Measurements from ENCODE around the gene PRKACB. TPM values are rescaled to one million over a fixed set of nuclear protein-coding genes. Genes with fewer than 3 reads are reported as not detected.

PRKACB gene
- total and polyA plus RNA-seq, 2 experiments from 2014 or later: 14.6 to 28.0 TPM

DNA sequence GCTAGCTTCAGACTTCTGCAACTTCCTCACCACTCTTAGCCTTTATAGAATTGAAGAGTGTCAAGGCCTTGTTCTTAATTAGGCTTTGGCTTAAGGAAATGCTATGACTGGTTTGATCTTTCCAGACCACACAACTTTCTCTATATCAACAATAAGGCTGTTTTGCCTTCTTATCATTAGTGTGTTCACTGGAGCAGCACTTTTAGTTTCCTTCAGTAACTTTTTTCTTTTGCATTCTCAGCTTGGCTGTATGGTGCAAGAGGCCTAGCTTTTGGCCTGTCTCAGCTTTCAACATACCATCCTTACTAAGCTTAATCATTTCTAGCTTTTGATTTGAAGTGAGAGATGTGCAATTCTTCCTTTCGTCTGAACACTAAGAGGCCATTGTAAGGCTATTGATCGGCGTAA is 8.6 kb downstream of the PRKACB start:
- H3K4me1 Mint-ChIP-seq: peaks cover 5% of the 10 kb centered on the region
- Histone ChIP-seq H2AFZ (no peak overlapping the region), H3F3A (replicated peaks; ENCODE audit: low read depth) (no peaks in the 10 kb centered on the region), H3K27me3 (ENCODE audit: insufficient read depth) (no peaks in the 10 kb centered on the region), H3K9me2 (ENCODE audit: insufficient read depth) (no peaks in the 10 kb centered on the region), H3K4me1 (ENCODE audit: insufficient read depth) (peaks cover 7% of the 10 kb centered on the region), H3K4me3 (no peak overlapping the region), H3K27ac (ENCODE audit: low read depth) (no peak overlapping the region), H4K20me1 (replicated peaks; ENCODE audit: insufficient read depth) (no peaks in the 10 kb centered on the region), H3K79me2 (replicated peaks; ENCODE audit: insufficient read depth) (no peaks in the 10 kb centered on the region), H3K36me3 (ENCODE audit: insufficient read depth) (no peaks in the 10 kb centered on the region), H3K4me2 (no peak overlapping the region)
- peaks cover 3% of the 10 kb centered on the region; the same call in 1 of the 3 replicates for H3K9me3 Mint-ChIP-seq
- TF ChIP-seq, protein P1, sequence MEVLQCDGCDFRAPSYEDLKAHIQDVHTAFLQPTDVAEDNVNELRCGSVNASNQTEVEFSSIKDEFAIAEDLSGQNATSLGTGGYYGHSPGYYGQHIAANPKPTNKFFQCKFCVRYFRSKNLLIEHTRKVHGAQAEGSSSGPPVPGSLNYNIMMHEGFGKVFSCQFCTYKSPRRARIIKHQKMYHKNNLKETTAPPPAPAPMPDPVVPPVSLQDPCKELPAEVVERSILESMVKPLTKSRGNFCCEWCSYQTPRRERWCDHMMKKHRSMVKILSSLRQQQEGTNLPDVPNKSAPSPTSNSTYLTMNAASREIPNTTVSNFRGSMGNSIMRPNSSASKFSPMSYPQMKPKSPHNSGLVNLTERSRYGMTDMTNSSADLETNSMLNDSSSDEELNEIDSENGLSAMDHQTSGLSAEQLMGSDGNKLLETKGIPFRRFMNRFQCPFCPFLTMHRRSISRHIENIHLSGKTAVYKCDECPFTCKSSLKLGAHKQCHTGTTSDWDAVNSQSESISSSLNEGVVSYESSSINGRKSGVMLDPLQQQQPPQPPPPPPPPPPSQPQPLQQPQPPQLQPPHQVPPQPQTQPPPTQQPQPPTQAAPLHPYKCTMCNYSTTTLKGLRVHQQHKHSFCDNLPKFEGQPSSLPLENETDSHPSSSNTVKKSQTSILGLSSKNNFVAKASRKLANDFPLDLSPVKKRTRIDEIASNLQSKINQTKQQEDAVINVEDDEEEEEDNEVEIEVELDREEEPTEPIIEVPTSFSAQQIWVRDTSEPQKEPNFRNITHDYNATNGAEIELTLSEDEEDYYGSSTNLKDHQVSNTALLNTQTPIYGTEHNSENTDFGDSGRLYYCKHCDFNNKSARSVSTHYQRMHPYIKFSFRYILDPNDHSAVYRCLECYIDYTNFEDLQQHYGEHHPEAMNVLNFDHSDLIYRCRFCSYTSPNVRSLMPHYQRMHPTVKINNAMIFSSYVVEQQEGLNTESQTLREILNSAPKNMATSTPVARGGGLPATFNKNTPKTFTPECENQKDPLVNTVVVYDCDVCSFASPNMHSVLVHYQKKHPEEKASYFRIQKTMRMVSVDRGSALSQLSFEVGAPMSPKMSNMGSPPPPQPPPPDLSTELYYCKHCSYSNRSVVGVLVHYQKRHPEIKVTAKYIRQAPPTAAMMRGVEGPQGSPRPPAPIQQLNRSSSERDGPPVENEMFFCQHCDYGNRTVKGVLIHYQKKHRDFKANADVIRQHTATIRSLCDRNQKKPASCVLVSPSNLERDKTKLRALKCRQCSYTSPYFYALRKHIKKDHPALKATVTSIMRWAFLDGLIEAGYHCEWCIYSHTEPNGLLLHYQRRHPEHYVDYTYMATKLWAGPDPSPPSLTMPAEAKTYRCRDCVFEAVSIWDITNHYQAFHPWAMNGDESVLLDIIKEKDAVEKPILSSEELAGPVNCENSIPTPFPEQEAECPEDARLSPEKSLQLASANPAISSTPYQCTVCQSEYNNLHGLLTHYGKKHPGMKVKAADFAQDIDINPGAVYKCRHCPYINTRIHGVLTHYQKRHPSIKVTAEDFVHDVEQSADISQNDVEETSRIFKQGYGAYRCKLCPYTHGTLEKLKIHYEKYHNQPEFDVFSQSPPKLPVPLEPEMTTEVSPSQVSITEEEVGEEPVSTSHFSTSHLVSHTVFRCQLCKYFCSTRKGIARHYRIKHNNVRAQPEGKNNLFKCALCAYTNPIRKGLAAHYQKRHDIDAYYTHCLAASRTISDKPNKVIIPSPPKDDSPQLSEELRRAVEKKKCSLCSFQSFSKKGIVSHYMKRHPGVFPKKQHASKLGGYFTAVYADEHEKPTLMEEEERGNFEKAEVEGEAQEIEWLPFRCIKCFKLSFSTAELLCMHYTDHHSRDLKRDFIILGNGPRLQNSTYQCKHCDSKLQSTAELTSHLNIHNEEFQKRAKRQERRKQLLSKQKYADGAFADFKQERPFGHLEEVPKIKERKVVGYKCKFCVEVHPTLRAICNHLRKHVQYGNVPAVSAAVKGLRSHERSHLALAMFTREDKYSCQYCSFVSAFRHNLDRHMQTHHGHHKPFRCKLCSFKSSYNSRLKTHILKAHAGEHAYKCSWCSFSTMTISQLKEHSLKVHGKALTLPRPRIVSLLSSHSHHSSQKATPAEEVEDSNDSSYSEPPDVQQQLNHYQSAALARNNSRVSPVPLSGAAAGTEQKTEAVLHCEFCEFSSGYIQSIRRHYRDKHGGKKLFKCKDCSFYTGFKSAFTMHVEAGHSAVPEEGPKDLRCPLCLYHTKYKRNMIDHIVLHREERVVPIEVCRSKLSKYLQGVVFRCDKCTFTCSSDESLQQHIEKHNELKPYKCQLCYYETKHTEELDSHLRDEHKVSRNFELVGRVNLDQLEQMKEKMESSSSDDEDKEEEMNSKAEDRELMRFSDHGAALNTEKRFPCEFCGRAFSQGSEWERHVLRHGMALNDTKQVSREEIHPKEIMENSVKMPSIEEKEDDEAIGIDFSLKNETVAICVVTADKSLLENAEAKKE (CRISPR knock-in tag; IDR thresholded peaks at IDR 0.05): no peak
- TF ChIP-seq ZNF331 (CRISPR knock-in tag; IDR thresholded peaks at IDR 0.05; ENCODE audit: low read depth): no peak
- no peak for TF ChIP-seq POLR2AphosphoS5 (IDR thresholded peaks at IDR 0.05; ENCODE audit: low read depth)
- TF ChIP-seq ZNF114 (CRISPR knock-in tag; IDR thresholded peaks at IDR 0.05): no peak
- TF ChIP-seq, protein P2, sequence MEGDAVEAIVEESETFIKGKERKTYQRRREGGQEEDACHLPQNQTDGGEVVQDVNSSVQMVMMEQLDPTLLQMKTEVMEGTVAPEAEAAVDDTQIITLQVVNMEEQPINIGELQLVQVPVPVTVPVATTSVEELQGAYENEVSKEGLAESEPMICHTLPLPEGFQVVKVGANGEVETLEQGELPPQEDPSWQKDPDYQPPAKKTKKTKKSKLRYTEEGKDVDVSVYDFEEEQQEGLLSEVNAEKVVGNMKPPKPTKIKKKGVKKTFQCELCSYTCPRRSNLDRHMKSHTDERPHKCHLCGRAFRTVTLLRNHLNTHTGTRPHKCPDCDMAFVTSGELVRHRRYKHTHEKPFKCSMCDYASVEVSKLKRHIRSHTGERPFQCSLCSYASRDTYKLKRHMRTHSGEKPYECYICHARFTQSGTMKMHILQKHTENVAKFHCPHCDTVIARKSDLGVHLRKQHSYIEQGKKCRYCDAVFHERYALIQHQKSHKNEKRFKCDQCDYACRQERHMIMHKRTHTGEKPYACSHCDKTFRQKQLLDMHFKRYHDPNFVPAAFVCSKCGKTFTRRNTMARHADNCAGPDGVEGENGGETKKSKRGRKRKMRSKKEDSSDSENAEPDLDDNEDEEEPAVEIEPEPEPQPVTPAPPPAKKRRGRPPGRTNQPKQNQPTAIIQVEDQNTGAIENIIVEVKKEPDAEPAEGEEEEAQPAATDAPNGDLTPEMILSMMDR (conservative IDR thresholded peaks at IDR 0.05; ENCODE audit: low read depth in 2 of 2): no peak
- TF ChIP-seq CREB1 (CRISPR knock-in tag; IDR thresholded peaks at IDR 0.05; ENCODE audit: low read depth): no peak
- TF ChIP-seq EZH2 (IDR thresholded peaks at IDR 0.05; ENCODE audit: low read depth, unreplicated experiment): no peak
- TF ChIP-seq STAT1 (IDR thresholded peaks at IDR 0.05; ENCODE audit: unreplicated experiment): no peak
- no peak for TF ChIP-seq NANOG (IDR thresholded peaks at IDR 0.05; ENCODE audit: borderline replicate concordance)
- TF ChIP-seq ETS1 (IDR thresholded peaks at IDR 0.05): no peak
- no peak for TF ChIP-seq JUNB (IDR thresholded peaks at IDR 0.05; ENCODE audit: unreplicated experiment)
- TF ChIP-seq REST (IDR thresholded peaks at IDR 0.05; ENCODE audit: unreplicated experiment): no peak
- no peak for TF ChIP-seq EZH2phosphoT487 (IDR thresholded peaks at IDR 0.05; ENCODE audit: unreplicated experiment)
- H3K36me3 Mint-ChIP-seq (ENCODE audit: low read depth): no peaks in the 10 kb centered on the region; the same call in 2 of the 3 replicates
- no peak overlapping the region for H3K27ac Mint-ChIP-seq
- no peaks in the 10 kb centered on the region for H3K27me3 Mint-ChIP-seq (ENCODE audit: insufficient read depth, low read depth, poor library complexity)
- no peak for DNase-seq (ENCODE audit: low spot score)
- H3K4me3 Mint-ChIP-seq: no peak overlapping the region
- no peak for ATAC-seq

All from GM23338 (cell line).